GM21619 (cell line): ENCODE results near the gene POSTN.

ENCODE experiments used
- ATAC-seq: cut with Tn5 transposase; IDR thresholded peaks from one replicate; pipeline ENCODE4 v1.9.1; 2021; ENCODE audit not compliant: unreplicated experiment

The POSTN gene, protein sequence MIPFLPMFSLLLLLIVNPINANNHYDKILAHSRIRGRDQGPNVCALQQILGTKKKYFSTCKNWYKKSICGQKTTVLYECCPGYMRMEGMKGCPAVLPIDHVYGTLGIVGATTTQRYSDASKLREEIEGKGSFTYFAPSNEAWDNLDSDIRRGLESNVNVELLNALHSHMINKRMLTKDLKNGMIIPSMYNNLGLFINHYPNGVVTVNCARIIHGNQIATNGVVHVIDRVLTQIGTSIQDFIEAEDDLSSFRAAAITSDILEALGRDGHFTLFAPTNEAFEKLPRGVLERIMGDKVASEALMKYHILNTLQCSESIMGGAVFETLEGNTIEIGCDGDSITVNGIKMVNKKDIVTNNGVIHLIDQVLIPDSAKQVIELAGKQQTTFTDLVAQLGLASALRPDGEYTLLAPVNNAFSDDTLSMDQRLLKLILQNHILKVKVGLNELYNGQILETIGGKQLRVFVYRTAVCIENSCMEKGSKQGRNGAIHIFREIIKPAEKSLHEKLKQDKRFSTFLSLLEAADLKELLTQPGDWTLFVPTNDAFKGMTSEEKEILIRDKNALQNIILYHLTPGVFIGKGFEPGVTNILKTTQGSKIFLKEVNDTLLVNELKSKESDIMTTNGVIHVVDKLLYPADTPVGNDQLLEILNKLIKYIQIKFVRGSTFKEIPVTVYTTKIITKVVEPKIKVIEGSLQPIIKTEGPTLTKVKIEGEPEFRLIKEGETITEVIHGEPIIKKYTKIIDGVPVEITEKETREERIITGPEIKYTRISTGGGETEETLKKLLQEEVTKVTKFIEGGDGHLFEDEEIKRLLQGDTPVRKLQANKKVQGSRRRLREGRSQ

DNA sequence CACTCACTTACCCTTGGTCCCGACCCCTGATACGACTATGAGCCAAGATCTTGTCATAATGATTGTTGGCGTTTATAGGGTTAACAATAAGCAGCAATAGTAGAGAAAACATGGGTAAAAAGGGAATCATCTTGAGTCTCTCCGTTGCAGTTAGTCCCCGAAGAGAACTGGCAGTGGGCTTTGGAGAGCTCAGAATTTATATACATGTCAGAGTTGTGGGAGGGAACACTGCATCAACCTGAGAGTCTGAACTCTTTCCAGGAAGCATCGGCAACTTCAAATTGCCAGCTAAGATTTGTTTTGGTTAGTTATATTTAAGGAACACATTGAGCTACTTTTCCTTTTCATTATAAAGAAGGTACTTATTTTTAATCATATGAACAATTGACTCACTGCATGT lies at the start of gene POSTN:
Gene POSTN, minus strand, starts transcription at position 172 of the 400 bp plus-strand sequence. Its CDS starts 42 bp downstream, at position 130.
- no peak for ATAC-seq

GRCh38 chr13:37647031-37647650 lies 48.6 kb upstream of the POSTN start:
- ATAC-seq: no peak

GRCh38 chr13:37646531-37646930 lies 48.0 kb upstream of the POSTN start:
- ATAC-seq: no peak

- ATAC-seq: no peak
Observed at GRCh38 chr13:37645181-37645740, 46.7 kb upstream of the POSTN start.

GRCh38 chr13:37641391-37641790 lies 42.8 kb upstream of the POSTN start:
- ATAC-seq: no peak

GRCh38 chr13:37640499-37640898 lies 41.9 kb upstream of the POSTN start:
- ATAC-seq: no peak

GRCh38 chr13:37636701-37637100 lies 38.1 kb upstream of the POSTN start:
- no peak for ATAC-seq

DNA sequence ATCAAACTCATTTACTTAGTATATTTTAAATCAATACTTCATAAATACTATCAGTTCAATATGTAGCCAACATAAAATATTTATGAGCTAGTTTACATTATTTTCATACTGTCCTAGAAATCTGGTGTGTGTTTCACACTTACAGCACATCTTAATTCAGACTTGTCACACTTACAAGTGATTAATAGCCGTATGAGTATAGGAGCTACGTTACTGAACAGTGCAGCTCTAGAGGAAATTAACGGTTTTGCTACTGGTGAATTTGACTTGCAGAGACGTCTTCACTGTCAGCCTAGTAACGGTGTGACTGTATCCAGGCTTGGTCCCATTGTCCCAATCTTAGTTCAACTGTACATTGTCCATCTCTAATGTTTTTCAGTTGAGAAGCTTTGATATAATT lies 33.7 kb upstream of the POSTN start:
- no peak for ATAC-seq

GRCh38 chr13:37627428-37627827 lies 28.9 kb upstream of the POSTN start:
- no peak for ATAC-seq

DNA sequence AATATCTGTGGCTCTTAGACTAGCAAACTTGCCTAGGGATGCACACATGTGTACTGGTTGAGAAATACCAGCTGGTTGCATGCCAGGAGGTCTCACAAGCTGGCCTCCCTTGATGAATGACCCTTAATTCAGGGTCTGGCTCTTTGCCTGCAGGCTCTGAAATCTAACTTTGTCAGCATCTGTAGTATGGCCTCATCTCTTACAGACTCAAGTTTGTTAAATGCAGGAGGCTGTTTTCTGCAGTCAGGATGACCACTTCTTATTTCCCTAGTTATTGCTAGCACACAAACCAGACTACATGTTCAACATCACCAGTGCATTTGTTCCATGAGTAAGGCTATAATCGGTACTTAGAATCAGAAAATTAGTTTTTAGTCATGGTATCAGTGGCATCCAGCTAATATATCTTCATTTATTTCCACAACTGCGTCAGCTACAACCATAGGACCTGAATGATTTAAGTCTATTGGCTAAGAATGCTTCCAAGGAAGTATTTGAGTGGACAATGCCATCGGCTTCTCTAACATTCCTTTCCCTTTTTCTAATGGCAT lies 23.3 kb upstream of the POSTN start:
- no peak for ATAC-seq

- no peak for ATAC-seq
Observed at GRCh38 chr13:37618554-37618953, 20.0 kb upstream of the POSTN start.

DNA sequence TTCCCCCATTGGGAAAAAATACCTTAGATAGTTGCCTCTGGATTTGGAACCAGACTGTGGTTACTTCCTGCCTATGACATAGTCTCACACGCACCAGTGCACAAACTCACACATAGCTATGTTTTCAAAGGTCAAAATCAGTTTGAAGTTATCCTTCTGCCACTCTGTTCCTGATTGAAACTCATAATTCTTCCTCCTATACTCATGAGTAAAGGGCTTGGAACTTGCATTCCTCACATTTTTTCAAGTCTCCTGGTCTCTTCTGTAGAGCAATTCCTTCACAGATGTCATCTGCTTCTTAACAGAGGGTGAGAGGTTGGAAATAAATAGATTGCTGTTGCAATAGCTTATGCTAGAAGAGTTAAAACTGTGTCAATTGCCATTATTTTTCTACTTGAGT lies 18.6 kb upstream of the POSTN start:
- no peak for ATAC-seq

DNA sequence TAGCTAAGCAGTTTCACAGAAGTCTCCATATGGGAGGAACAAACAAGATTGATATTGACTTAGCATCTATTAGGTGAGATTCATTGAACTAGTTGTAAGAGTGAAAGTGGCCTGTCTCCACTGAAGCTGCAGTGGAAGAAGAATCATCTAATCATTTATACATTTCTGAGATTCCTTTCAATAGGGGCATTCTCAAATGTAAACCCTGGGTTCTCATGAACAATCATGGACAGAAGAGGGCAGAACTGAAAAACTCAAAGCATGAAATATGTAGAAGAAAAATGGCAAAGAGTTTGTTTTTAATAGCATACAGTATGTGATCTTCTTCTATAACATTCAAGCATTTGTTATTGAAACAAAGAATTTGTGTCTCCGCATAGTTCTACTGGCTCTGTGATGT lies 17.6 kb upstream of the POSTN start:
- no peak for ATAC-seq

- ATAC-seq: no peak
Observed at GRCh38 chr13:37615276-37615675, 16.7 kb upstream of the POSTN start.

- no peak for ATAC-seq
Observed at GRCh38 chr13:37613638-37614037, 15.1 kb upstream of the POSTN start.

DNA sequence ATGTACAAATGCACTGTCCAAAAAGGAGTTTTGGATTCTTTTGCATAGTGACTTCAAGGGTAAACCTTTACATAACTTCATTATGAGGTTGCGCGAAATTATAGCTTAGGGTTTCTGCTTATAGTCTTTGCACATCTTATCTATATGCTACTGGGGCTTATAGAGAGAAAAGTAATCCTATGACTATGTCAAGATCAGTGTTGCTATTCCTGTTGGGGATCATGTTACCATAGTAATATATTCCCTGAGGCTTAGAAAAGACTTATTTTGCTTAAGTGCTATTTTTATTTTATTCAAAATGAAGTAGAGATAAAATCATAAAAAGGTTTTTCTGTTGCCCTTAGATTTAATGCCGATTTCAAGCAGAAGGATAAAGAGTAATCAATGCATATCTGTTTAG lies 14.7 kb upstream of the POSTN start:
- ATAC-seq: no peak

DNA sequence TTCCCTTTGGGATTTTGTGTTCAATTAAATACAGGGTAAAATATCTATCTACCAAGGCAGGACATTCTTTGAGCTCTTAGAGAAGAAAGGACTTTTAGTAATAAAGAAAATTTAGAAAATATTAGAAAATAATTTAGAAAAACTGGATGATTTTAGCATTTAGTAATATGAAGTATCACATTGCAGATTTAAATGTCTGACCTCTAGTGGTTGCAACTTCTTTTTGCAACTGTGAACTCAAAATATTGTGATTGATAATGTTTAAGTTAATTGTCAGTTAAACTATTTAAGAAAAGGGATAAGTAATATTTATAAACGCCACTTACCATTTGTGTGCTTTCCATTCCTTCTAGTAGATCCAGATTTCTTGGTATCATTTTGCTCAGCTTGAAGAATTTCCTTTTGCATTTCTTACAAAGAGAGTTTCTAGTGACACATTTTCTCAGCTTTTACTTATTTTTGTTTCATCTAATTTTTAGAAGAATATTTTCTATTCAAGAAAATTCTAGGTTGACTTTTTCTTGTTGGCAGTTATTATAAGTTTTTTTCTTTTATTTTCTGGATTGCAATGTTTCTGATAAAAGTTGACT lies 10.3 kb upstream of the POSTN start:
- ATAC-seq: no peak

GRCh38 chr13:37602733-37603381 lies 4.3 kb upstream of the POSTN start:
- ATAC-seq: no peak

- ATAC-seq: no peak
Observed at GRCh38 chr13:37601648-37602440, 3.3 kb upstream of the POSTN start.
